Activated CD8-positive, alpha-beta T cell treated with anti-CD3 and anti-CD28 coated beads for 36 hours (primary cell): ENCODE measurements around the gene KCNIP4. TPM values are rescaled to one million over a fixed set of nuclear protein-coding genes. Genes with fewer than 3 reads are reported as not detected.

Experiments
- ATAC-seq: fragments of 200-7000 bp; cut with Tn5 transposase; one replicate; pipeline ENCODE4 v1.10.0; 2021; ENCODE audit warnings: mild to moderate bottlenecking, moderate library complexity
- CTCF ChIA-PET: fragments of 350-600 bp; sonication (Branson Sonifier 250); formaldehyde crosslinking; loops from one replicate; lab custom pipeline; 2021; ENCODE audit warnings: antibody characterized with exemption; lab: Charles Lee
- POLR2A ChIA-PET: fragments of 350-600 bp; sonication (Branson Sonifier 250); formaldehyde crosslinking; loops from one replicate; lab custom pipeline; 2021; ENCODE audit warnings: antibody characterized with exemption; lab: Charles Lee
- DNase-seq: peaks from one replicate; pipeline ENCODE4 v3.0.0-alpha.2; 2020
- H3K27ac Mint-ChIP-seq: one replicate; pipeline ENCODE4 v1.8.0; 2021; ENCODE audit warnings: mild to moderate bottlenecking, mixed read lengths
- H3K27me3 Mint-ChIP-seq: one replicate; pipeline ENCODE4 v1.8.0; 2021; ENCODE audit warnings: mixed read lengths
- H3K36me3 Mint-ChIP-seq: one replicate; pipeline ENCODE4 v1.8.0; 2021; ENCODE audit warnings: low read depth, mixed read lengths
- H3K4me1 Mint-ChIP-seq: one replicate; pipeline ENCODE4 v1.8.0; 2021; ENCODE audit warnings: low read depth, mixed read lengths
- H3K4me3 Mint-ChIP-seq: one replicate; pipeline ENCODE4 v1.8.0; 2021; ENCODE audit warnings: mild to moderate bottlenecking, moderate library complexity, mixed read lengths
- H3K9me3 Mint-ChIP-seq: one replicate; pipeline ENCODE4 v1.8.0; 2021; ENCODE audit warnings: mixed read lengths
- CTCF ChIP-seq: fragments of 200-600 bp; IDR thresholded peaks from one replicate; pipeline ENCODE4 v1.8.0; 2022; ENCODE audit warnings: antibody characterized with exemption, mild to moderate bottlenecking
- intact Hi-C: fragments of 100-400 bp; cut with micrococcal nuclease; formaldehyde crosslinking; loops from one replicate; pipeline ENCODE4 v1.10.0; 2022
- total RNA-seq, 2 experiments: library from RNA; stranded (reverse); gene quantifications; one replicate each; pipeline ENCODE4 v1.2.3, GENCODE V29; 2021

KCNIP4 gene
- total RNA-seq, 2 experiments from 2014 or later, result not detected

GRCh38 chr4:21849077-21849476, 99.5 kb downstream of the KCNIP4 start:
- intact Hi-C loops, result no loop called here
- POLR2A ChIA-PET, result no interaction called here
- no peaks in the 10 kb centered on the region for H3K27me3 Mint-ChIP-seq
- no peak for TF ChIP-seq CTCF
- CTCF ChIA-PET, result no interaction called here
- no peaks in the 10 kb centered on the region for H3K4me1 Mint-ChIP-seq
- no peaks in the 10 kb centered on the region for H3K9me3 Mint-ChIP-seq
- DNase-seq (no peak), ATAC-seq (no peak)
- no peak overlapping the region for H3K27ac Mint-ChIP-seq
- H3K36me3 Mint-ChIP-seq, result no peaks in the 10 kb centered on the region
- no peak overlapping the region for H3K4me3 Mint-ChIP-seq

GRCh38 chr4:21848021-21848420, 100.6 kb downstream of the KCNIP4 start:
- no peak for DNase-seq
- POLR2A ChIA-PET, result no interaction called here
- no peak for ATAC-seq
- intact Hi-C loops, result no loop called here
- no peaks in the 10 kb centered on the region for H3K9me3 Mint-ChIP-seq
- CTCF ChIA-PET, result no interaction called here
- no peak overlapping the region for H3K4me3 Mint-ChIP-seq
- no peaks in the 10 kb centered on the region for H3K27me3 Mint-ChIP-seq
- no peak for TF ChIP-seq CTCF
- H3K4me1 Mint-ChIP-seq, result no peaks in the 10 kb centered on the region
- H3K27ac Mint-ChIP-seq, result no peak overlapping the region
- H3K36me3 Mint-ChIP-seq, result no peaks in the 10 kb centered on the region

- TF ChIP-seq CTCF, result no peak
- H3K27me3 Mint-ChIP-seq, result no peaks in the 10 kb centered on the region
- ChIA-PET CTCF (no interaction called here), POLR2A (no interaction called here)
- intact Hi-C loops, result no loop called here
- DNase-seq (no peak), ATAC-seq (no peak)
- H3K27ac Mint-ChIP-seq, result no peak overlapping the region
- no peak overlapping the region for H3K4me3 Mint-ChIP-seq
- H3K4me1 Mint-ChIP-seq, result no peaks in the 10 kb centered on the region
- H3K9me3 Mint-ChIP-seq, result no peaks in the 10 kb centered on the region
- no peaks in the 10 kb centered on the region for H3K36me3 Mint-ChIP-seq
These were observed 102.9 kb downstream of the KCNIP4 start for GRCh38 chr4:21845663-21846062.

- ChIA-PET POLR2A (no interaction called here), CTCF (no interaction called here)
- Mint-ChIP-seq H3K27ac (no peak overlapping the region), H3K36me3 (no peaks in the 10 kb centered on the region), H3K4me1 (no peaks in the 10 kb centered on the region), H3K27me3 (no peaks in the 10 kb centered on the region), H3K4me3 (no peak overlapping the region), H3K9me3 (peaks cover 4% of the 10 kb centered on the region)
- intact Hi-C loops, result no loop called here
- DNase-seq (no peak), ATAC-seq (no peak)
- no peak for TF ChIP-seq CTCF
These were observed 112.9 kb downstream of the KCNIP4 start for GRCh38 chr4:21835712-21836111.

GRCh38 chr4:21830272-21830671, 118.3 kb downstream of the KCNIP4 start:
- DNase-seq (no peak), ATAC-seq (no peak)
- Mint-ChIP-seq H3K9me3 (peaks cover 4% of the 10 kb centered on the region), H3K27ac (no peak overlapping the region), H3K36me3 (no peaks in the 10 kb centered on the region), H3K4me1 (no peaks in the 10 kb centered on the region), H3K4me3 (no peak overlapping the region), H3K27me3 (no peaks in the 10 kb centered on the region)
- intact Hi-C loops, result no loop called here
- ChIA-PET POLR2A (no interaction called here), CTCF (no interaction called here)
- no peak for TF ChIP-seq CTCF
